Measurements from ENCODE around the gene HNF1A. TPM values are rescaled to one million over a fixed set of nuclear protein-coding genes. Genes with fewer than 3 reads are reported as not detected.

The HNF1A gene, protein sequence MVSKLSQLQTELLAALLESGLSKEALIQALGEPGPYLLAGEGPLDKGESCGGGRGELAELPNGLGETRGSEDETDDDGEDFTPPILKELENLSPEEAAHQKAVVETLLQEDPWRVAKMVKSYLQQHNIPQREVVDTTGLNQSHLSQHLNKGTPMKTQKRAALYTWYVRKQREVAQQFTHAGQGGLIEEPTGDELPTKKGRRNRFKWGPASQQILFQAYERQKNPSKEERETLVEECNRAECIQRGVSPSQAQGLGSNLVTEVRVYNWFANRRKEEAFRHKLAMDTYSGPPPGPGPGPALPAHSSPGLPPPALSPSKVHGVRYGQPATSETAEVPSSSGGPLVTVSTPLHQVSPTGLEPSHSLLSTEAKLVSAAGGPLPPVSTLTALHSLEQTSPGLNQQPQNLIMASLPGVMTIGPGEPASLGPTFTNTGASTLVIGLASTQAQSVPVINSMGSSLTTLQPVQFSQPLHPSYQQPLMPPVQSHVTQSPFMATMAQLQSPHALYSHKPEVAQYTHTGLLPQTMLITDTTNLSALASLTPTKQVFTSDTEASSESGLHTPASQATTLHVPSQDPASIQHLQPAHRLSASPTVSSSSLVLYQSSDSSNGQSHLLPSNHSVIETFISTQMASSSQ
- not detected for polyA plus RNA-seq (2013, experiment 1 of 2)
- not detected for polyA plus RNA-seq (2013, experiment 2 of 2)

DNA sequence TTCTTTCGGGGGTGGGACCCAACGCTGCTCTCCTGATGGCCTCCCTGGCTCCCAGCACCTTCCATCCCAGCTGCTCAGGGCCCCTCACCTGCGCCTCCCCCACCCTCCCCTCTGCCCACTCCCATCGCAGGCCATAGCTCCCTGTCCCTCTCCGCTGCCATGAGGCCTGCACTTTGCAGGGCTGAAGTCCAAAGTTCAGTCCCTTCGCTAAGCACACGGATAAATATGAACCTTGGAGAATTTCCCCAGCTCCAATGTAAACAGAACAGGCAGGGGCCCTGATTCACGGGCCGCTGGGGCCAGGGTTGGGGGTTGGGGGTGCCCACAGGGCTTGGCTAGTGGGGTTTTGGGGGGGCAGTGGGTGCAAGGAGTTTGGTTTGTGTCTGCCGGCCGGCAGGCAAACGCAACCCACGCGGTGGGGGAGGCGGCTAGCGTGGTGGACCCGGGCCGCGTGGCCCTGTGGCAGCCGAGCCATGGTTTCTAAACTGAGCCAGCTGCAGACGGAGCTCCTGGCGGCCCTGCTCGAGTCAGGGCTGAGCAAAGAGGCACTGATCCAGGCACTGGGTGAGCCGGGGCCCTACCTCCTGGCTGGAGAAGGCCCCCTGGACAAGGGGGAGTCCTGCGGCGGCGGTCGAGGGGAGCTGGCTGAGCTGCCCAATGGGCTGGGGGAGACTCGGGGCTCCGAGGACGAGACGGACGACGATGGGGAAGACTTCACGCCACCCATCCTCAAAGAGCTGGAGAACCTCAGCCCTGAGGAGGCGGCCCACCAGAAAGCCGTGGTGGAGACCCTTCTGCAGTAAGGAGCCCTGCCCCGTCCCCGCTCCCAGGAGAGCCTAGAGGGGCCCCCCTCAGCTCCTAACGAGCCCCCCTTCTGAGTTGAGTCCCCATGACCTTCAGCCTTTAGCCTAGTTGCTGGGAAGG, at the start of gene HNF1A:
Gene HNF1A (plus strand): TSS at position 248 of the 924 bp plus-strand sequence. CDS start 226 bp downstream, at position 474.
- Histone ChIP-seq H3K14ac (ENCODE audit: low read length) (peak within 1 kb of the TSS; percentile 38), H3K36me3 (replicated peaks in 1 of 2; ENCODE audit: control insufficient read depth in 2 of 2, insufficient read depth in 2 of 2, low read length in 2 of 2) (no peaks in the 10 kb centered on the region), H3K4me2 (ENCODE audit: insufficient read depth, low read length, poor library complexity, severe bottlenecking) (no peak within 1 kb of the TSS), H3K4me3 (ENCODE audit: low read length in 2 of 2) (peak within 1 kb of the TSS in 1 of 2 donors; percentile 55), H2BK5ac (ENCODE audit: low read length) (peak within 1 kb of the TSS; percentile 35), H3K27me3 (ENCODE audit: control insufficient read depth in 3 of 3, insufficient read depth in 3 of 3, low read depth in 1 of 3, low read length in 3 of 3) (no peaks in the 10 kb centered on the region), H2AFZ (ENCODE audit: low read length) (peak within 1 kb of the TSS; percentile 63), H4K91ac (ENCODE audit: low read depth, low read length, poor library complexity) (no peak within 1 kb of the TSS), H3K9me3 (replicated peaks in 1 of 2; ENCODE audit: control insufficient read depth in 2 of 2, insufficient read depth in 1 of 2, low read depth in 1 of 2, low read length in 2 of 2) (no peaks in the 10 kb centered on the region), H3K9ac (ENCODE audit: low read depth, low read length, poor library complexity) (no peak within 1 kb of the TSS), H2BK15ac (ENCODE audit: low read length) (no peak within 1 kb of the TSS), H2BK12ac (ENCODE audit: low read length) (no peak within 1 kb of the TSS), H3K79me1 (ENCODE audit: low read depth, low read length) (no peaks in the 10 kb centered on the region), H3K4ac (ENCODE audit: low read length) (no peak within 1 kb of the TSS), H4K8ac (ENCODE audit: low read depth, low read length) (no peak within 1 kb of the TSS), H2AK5ac (ENCODE audit: low read depth, low read length) (peak within 1 kb of the TSS; percentile 56), H3K18ac (ENCODE audit: low read length) (peak within 1 kb of the TSS; percentile 22), H3K27ac (replicated peaks; ENCODE audit: low read length) (no peak within 1 kb of the TSS), H2BK120ac (ENCODE audit: low read depth, low read length) (no peak within 1 kb of the TSS), H3K23ac (ENCODE audit: low read depth, low read length, poor library complexity) (peak within 1 kb of the TSS; percentile 31), H3K4me1 (ENCODE audit: control insufficient read depth in 2 of 2, insufficient read depth in 1 of 2, low read depth in 1 of 2, low read length in 2 of 2) (peaks cover 2 to 6% of the 10 kb centered on the region in 2 donors)
- no peak for DNase-seq (ENCODE audit: low spot score)
- WGBS, 2 donors (ENCODE audit: extremely low coverage in 2 of 2, insufficient read length in 2 of 2, insufficient replicate concordance in 1 of 2): no CpG with 5 or more reads among the region's 40 CpGs

GRCh38 chr12:120928864-120929652, 49.3 kb upstream of the HNF1A start:
- peak overlapping the region; percentile 10 for H3K4ac ChIP-seq (ENCODE audit: low read length)
- WGBS, 2 donors (ENCODE audit: extremely low coverage in 2 of 2, insufficient read length in 2 of 2, insufficient replicate concordance in 1 of 2): no CpG with 5 or more reads among the region's 13 CpGs
- H3K27ac ChIP-seq (replicated peaks; ENCODE audit: low read length): no peak overlapping the region
- H3K36me3 ChIP-seq (replicated peaks in 1 of 2; ENCODE audit: control insufficient read depth in 2 of 2, insufficient read depth in 2 of 2, low read length in 2 of 2): no peaks in the 10 kb centered on the region
- peak overlapping the region; percentile 34 for H3K23ac ChIP-seq (ENCODE audit: low read depth, low read length, poor library complexity)
- H3K4me1 ChIP-seq (ENCODE audit: control insufficient read depth in 2 of 2, insufficient read depth in 1 of 2, low read depth in 1 of 2, low read length in 2 of 2): peaks cover 0 to 1% of the 10 kb centered on the region in 2 donors
- no peak overlapping the region for H2BK12ac ChIP-seq (ENCODE audit: low read length)
- H3K9ac ChIP-seq (ENCODE audit: low read depth, low read length, poor library complexity): no peak overlapping the region
- H3K27me3 ChIP-seq (ENCODE audit: control insufficient read depth in 3 of 3, insufficient read depth in 3 of 3, low read depth in 1 of 3, low read length in 3 of 3): no peaks in the 10 kb centered on the region
- H2AK5ac ChIP-seq (ENCODE audit: low read depth, low read length): no peak overlapping the region
- peak overlapping the region; percentile 8 for H2BK5ac ChIP-seq (ENCODE audit: low read length)
- peak overlapping the region in 1 of 2 donors; percentile 57 for H3K4me3 ChIP-seq (ENCODE audit: low read length in 2 of 2)
- no peak overlapping the region for H2BK120ac ChIP-seq (ENCODE audit: low read depth, low read length)
- no peak overlapping the region for H3K18ac ChIP-seq (ENCODE audit: low read length)
- no peak for DNase-seq (ENCODE audit: low spot score)
- no peak overlapping the region for H3K4me2 ChIP-seq (ENCODE audit: insufficient read depth, low read length, poor library complexity, severe bottlenecking)
- H4K8ac ChIP-seq (ENCODE audit: low read depth, low read length): no peak overlapping the region
- H4K91ac ChIP-seq (ENCODE audit: low read depth, low read length, poor library complexity): no peak overlapping the region
- no peak overlapping the region for H2BK15ac ChIP-seq (ENCODE audit: low read length)
- H2AFZ ChIP-seq (ENCODE audit: low read length): peak overlapping the region; percentile 74
- H3K14ac ChIP-seq (ENCODE audit: low read length): no peak overlapping the region
- peaks cover 2% of the 10 kb centered on the region for H3K79me1 ChIP-seq (ENCODE audit: low read depth, low read length)
- H3K9me3 ChIP-seq (replicated peaks in 1 of 2; ENCODE audit: control insufficient read depth in 2 of 2, insufficient read depth in 1 of 2, low read depth in 1 of 2, low read length in 2 of 2): no peaks in the 10 kb centered on the region

- no CpG with 5 or more reads among the region's 5 CpGs for WGBS, 2 donors (ENCODE audit: extremely low coverage in 2 of 2, insufficient read length in 2 of 2, insufficient replicate concordance in 1 of 2)
- DNase-seq (ENCODE audit: low spot score): no peak
- Histone ChIP-seq H3K36me3 (replicated peaks in 1 of 2; ENCODE audit: control insufficient read depth in 2 of 2, insufficient read depth in 2 of 2, low read length in 2 of 2) (no peaks in the 10 kb centered on the region), H3K27me3 (ENCODE audit: control insufficient read depth in 3 of 3, insufficient read depth in 3 of 3, low read depth in 1 of 3, low read length in 3 of 3) (no peaks in the 10 kb centered on the region), H3K18ac (ENCODE audit: low read length) (no peak overlapping the region), H3K27ac (replicated peaks; ENCODE audit: low read length) (no peak overlapping the region), H3K9me3 (replicated peaks in 1 of 2; ENCODE audit: control insufficient read depth in 2 of 2, insufficient read depth in 1 of 2, low read depth in 1 of 2, low read length in 2 of 2) (no peaks in the 10 kb centered on the region), H2BK12ac (ENCODE audit: low read length) (no peak overlapping the region), H3K4me1 (ENCODE audit: control insufficient read depth in 2 of 2, insufficient read depth in 1 of 2, low read depth in 1 of 2, low read length in 2 of 2) (peaks cover 0 to 1% of the 10 kb centered on the region in 2 donors), H3K4me3 (ENCODE audit: low read length in 2 of 2) (no peak overlapping the region), H3K79me1 (ENCODE audit: low read depth, low read length) (peaks cover 2% of the 10 kb centered on the region), H3K9ac (ENCODE audit: low read depth, low read length, poor library complexity) (no peak overlapping the region), H4K8ac (ENCODE audit: low read depth, low read length) (no peak overlapping the region), H2BK5ac (ENCODE audit: low read length) (no peak overlapping the region), H3K4me2 (ENCODE audit: insufficient read depth, low read length, poor library complexity, severe bottlenecking) (no peak overlapping the region), H3K23ac (ENCODE audit: low read depth, low read length, poor library complexity) (no peak overlapping the region), H4K91ac (ENCODE audit: low read depth, low read length, poor library complexity) (no peak overlapping the region), H2AFZ (ENCODE audit: low read length) (no peak overlapping the region), H2BK120ac (ENCODE audit: low read depth, low read length) (no peak overlapping the region), H2BK15ac (ENCODE audit: low read length) (no peak overlapping the region), H3K14ac (ENCODE audit: low read length) (no peak overlapping the region), H3K4ac (ENCODE audit: low read length) (no peak overlapping the region), H2AK5ac (ENCODE audit: low read depth, low read length) (no peak overlapping the region)
These were observed 48.3 kb upstream of the HNF1A start for GRCh38 chr12:120930032-120930431.
